GM19452 (cell line): Measurements from ENCODE around the gene ZC3H4.

Experiments
- ATAC-seq: cut with Tn5 transposase; IDR thresholded peaks from one replicate; pipeline ENCODE4 v1.9.1; 2021; ENCODE audit not compliant: unreplicated experiment

The ZC3H4 gene

GRCh38 chr19:47023448-47023794 is 90.2 kb downstream of the ZC3H4 start:
- no peak for ATAC-seq

GRCh38 chr19:47022541-47023447 is 90.8 kb downstream of the ZC3H4 start:
- no peak for ATAC-seq

DNA sequence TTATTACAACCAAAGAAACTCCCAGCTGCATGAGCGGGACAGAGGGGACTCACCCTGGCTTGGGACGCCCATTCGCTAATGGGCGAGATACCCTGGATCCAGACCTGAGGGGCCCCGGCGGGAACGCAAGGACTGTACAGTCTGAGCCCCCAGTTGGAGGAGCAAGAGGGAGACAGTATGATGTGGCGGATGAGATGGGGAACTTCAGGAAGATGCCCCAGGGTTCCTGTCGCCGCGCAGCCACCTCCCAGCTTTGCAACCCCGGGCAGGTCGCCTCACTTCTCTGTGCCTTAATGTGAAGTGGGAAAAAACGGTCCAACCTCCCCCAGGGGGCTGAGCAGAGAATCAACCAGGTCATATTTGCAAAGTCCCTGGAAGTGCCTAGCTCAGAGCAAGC is 91.4 kb downstream of the ZC3H4 start:
- no peak for ATAC-seq

DNA sequence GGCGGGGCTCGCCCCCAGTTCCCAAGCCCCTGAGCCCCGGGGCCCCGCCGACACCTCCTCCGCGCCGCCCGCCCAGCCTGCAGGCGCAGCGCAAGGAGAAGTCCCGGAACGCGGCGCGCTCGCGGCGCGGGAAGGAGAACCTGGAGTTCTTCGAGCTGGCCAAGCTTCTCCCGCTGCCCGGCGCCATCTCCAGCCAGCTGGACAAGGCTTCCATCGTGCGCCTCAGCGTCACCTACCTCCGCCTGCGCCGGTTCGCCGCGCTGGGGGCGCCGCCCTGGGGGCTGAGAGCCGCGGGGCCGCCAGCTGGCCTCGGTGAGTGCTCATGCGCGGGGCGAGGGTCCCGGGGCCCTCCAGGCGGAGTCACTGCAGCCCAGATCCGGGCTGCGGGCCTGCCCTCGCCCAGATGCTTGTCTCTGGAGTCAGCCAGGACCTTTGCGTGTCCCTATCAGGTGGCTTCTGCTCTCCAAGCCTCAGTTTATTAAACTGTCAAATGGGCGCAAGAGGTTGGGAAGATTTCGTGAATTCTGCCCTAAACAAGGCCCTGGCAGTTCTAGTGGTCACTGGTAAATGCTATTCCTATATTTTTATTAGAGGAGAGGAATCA is 91.9 kb downstream of the ZC3H4 start:
- no peak for ATAC-seq

DNA sequence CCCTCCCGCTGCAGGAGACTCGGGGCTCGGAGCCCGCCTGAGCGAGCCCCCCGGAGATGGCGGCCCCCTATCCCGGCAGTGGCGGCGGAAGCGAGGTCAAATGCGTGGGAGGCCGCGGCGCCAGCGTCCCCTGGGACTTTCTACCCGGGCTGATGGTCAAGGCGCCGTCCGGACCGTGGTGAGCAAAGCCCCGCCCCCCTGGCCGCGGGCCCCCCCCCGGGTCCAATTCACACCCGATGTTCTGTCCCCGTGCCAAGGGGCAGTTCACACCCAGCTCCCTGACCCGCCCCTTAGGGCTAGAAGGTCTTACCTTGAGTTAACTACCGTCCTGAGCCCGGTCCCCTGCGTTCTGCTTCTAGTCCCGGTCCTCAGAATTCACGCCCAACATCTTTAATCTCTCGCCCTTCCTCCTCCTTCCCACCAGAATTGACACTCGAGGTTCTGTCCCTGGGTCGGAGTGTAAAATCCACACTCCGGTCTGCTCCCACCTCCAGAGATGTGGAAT is 92.5 kb downstream of the ZC3H4 start:
- ATAC-seq, result no peak

- no peak for ATAC-seq
Measured at GRCh38 chr19:47020132-47020805, 93.3 kb downstream of the ZC3H4 start.

DNA sequence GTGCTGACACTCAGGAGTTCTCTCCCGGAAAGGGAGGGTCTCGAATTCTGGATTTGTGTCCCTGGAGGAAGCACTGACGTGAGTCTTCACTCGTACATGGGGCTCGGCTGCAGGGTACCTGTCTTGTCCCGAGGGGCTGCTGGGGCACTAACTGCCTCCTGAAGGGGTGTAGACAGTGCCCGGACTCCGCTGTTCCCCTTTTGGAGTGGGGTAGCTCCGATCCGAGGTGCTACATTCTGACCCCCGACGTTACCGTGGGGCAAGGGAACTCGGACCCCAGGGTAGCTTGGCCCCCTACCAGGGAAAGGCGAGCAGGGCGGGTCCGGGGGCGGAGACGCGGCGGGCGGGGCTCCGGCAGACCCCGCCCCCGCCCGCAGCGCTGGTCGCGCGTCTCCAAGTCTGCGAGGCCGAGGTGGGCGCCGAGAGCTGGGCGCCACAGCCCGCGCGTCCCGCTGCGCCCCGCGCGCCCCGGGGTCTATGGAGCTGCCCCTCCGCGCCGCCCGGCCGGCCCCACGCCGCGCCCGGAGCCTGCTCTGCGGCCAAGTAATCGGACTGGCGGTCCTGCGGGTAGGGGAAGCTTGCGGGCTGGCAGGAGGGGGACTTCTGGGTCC is 94.0 kb downstream of the ZC3H4 start, which contains the start of gene NPAS1:
Gene NPAS1 (plus strand): TSS at position 407 of the 611 bp plus-strand sequence. CDS start 1,211 bp downstream, outside the sequence.
- ATAC-seq, result no peak

DNA sequence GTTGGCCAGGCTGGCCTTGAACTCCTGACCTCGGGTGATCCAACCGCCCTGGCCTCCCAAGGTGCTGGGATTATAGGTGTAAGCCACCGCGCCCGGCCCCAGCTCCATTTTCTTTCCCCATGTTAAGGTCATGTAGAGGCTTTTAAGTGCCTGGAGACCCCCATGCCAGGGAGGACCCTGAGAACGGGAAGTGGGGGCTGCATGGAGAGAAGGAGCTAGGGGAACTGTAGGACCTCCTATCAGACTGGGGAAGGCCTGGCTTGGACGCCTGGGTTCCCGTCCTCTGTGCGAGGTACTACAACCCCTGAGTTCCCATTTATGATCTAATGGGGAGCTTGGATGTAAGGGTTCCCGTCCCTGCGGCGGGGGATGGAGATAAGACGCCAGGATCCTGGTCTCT is 94.7 kb downstream of the ZC3H4 start:
- no peak for ATAC-seq
